Fibroblast of skin of right biceps (primary cell): Measurements from ENCODE around the gene HDHD3.

Source experiments
- DNase-seq: peaks from one replicate; pipeline ENCODE4 v3.0.0-alpha.2; 2013

Gene HDHD3

GRCh38 chr9:113361304-113362018 is 15.3 kb downstream of the HDHD3 start:
- peak; percentile 24 for DNase-seq

- no peak for DNase-seq
These were observed 16.4 kb downstream of the HDHD3 start for GRCh38 chr9:113360242-113360842.

GRCh38 chr9:113359385-113359784 is 17.4 kb downstream of the HDHD3 start:
- DNase-seq = no peak

- no peak for DNase-seq
These were observed 20.0 kb downstream of the HDHD3 start for GRCh38 chr9:113356686-113357292.

- DNase-seq = no peak
These were observed 21.7 kb downstream of the HDHD3 start for GRCh38 chr9:113355040-113355596.

GRCh38 chr9:113352411-113352810 is 24.4 kb downstream of the HDHD3 start:
- DNase-seq = no peak

GRCh38 chr9:113352006-113352405 is 24.8 kb downstream of the HDHD3 start:
- DNase-seq = no peak

- no peak for DNase-seq
These were observed 25.8 kb downstream of the HDHD3 start for GRCh38 chr9:113350937-113351336.

GRCh38 chr9:113350107-113350661 is 26.6 kb downstream of the HDHD3 start:
- DNase-seq = no peak

GRCh38 chr9:113349445-113350094 is 27.2 kb downstream of the HDHD3 start, which contains the start of gene BSPRY:
Gene BSPRY (plus strand): TSS chr9:113349541. CDS start chr9:113349580, 39 bp downstream.
- DNase-seq = no peak

GRCh38 chr9:113349066-113349444 is 27.7 kb downstream of the HDHD3 start:
- DNase-seq = no peak

- no peak for DNase-seq
These were observed 28.3 kb downstream of the HDHD3 start for GRCh38 chr9:113348437-113348836.

- DNase-seq = no peak
These were observed 31.1 kb downstream of the HDHD3 start for GRCh38 chr9:113345671-113346070.

GRCh38 chr9:113345190-113345589 is 31.6 kb downstream of the HDHD3 start:
- no peak for DNase-seq

GRCh38 chr9:113343732-113344231 is 33.0 kb downstream of the HDHD3 start:
- peak; percentile 43 for DNase-seq

GRCh38 chr9:113341712-113342410 is 34.9 kb downstream of the HDHD3 start:
- peak; percentile 3 for DNase-seq

GRCh38 chr9:113340011-113340699 is 36.6 kb downstream of the HDHD3 start, which contains the start of gene WDR31:
Gene WDR31 (minus strand): TSS chr9:113340275. CDS start chr9:113332022, 8,253 bp downstream.
- peak; percentile 88 for DNase-seq

- no peak for DNase-seq
These were observed 39.1 kb downstream of the HDHD3 start for GRCh38 chr9:113337714-113338113.

- no peak for DNase-seq
These were observed 45.0 kb downstream of the HDHD3 start for GRCh38 chr9:113331780-113332179.

GRCh38 chr9:113328045-113328782 is 48.6 kb downstream of the HDHD3 start:
- no peak for DNase-seq

GRCh38 chr9:113326230-113326629 is 50.6 kb downstream of the HDHD3 start:
- DNase-seq = no peak
